Measurements from ENCODE around the gene P4HTM.

The P4HTM gene, protein sequence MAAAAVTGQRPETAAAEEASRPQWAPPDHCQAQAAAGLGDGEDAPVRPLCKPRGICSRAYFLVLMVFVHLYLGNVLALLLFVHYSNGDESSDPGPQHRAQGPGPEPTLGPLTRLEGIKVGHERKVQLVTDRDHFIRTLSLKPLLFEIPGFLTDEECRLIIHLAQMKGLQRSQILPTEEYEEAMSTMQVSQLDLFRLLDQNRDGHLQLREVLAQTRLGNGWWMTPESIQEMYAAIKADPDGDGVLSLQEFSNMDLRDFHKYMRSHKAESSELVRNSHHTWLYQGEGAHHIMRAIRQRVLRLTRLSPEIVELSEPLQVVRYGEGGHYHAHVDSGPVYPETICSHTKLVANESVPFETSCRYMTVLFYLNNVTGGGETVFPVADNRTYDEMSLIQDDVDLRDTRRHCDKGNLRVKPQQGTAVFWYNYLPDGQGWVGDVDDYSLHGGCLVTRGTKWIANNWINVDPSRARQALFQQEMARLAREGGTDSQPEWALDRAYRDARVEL

GRCh38 chr3:48989796-48990635 lies at the start of gene P4HTM:
TSS of gene P4HTM (plus strand) at chr3:48990241. CDS start at chr3:48990257, 16 bp downstream.
- DNase-seq: peak; percentile 76

GRCh38 chr3:48945432-48945831 lies 44.6 kb upstream of the P4HTM start:
- no peak for DNase-seq

DNA sequence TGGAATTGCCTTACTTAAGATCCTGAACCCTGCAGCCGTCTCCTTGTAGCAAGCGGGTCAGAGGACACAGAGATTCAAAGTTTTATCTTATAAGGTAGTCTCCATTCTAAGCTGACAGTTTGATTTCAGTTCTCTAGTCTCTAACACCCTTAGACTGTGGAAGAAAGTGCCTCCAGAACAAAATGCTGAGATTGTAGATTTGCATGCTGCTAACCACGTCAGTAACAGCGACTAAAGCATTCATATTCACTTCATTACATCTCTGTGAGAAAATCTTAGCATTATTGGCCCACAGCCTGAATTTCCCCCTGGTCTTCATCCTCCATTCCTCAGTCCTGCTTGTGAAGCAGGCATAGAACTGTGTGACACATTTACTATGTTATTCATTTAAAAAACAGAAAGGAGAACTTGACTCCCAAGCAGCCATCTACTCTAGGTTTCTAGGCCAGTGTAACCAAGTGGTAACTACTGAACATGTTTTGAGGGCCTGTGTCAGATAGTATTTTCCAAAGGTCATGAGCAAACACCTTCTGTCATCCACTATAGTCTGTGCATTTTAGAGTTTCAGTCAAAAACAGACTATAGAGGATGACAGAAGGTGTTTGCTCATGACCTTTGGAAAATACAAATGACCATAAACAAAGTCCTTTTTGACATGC lies 44.0 kb upstream of the P4HTM start:
- DNase-seq: no peak

GRCh38 chr3:48949376-48949717 lies 40.7 kb upstream of the P4HTM start:
- DNase-seq: no peak

DNA sequence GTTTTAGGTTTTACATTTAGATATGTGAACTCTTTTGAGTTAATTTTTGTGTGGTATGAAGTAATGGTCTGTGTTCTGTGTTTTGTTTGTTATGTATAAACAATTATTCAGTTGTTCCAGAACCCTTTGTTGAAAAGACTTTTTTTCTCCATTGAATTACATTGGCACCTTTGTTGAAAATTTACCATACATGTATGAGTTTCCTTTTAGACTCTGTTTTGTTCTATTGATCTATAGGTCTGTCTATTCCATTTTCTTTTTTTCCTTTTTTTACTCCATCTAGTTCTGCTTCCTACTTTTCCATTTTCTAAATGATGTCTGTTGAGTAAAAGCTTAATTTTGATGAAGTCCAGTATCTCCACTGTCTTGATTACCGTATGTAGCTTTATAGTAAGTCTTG lies 40.0 kb upstream of the P4HTM start:
- no peak for DNase-seq

GRCh38 chr3:48951764-48952163 lies 38.3 kb upstream of the P4HTM start:
- DNase-seq: no peak

- DNase-seq: peak; percentile 53
Measured at GRCh38 chr3:48952510-48953118, 37.4 kb upstream of the P4HTM start.

- DNase-seq: no peak
Measured at GRCh38 chr3:48957006-48957705, 32.9 kb upstream of the P4HTM start.

DNA sequence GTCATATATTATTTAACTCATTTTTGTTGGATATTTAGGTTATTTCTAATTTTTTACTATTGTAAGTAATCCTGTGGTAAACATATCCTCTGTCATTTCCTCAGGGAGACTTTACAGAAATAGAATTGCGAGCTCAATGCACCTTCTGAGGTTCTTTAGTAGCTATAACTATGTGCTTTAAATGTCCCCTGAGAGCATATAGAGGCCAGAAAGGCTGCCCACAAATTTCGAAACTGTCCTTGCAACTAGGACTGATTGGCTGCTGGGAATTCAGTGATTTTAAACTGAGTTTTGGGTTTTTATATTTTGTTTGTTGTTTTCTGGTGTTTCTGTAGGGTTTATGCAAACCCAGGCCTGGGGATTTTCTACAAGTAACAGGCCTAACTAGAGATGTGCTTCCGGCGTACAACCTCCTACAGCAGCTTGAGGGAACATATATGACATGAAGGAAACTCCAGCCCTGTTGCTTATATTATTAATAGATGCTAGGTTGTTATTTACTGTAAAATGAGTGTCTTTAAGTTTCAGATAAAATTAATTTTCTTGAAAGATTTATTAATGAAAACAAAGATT lies 29.1 kb upstream of the P4HTM start:
- DNase-seq: no peak

GRCh38 chr3:48962340-48962739 lies 27.7 kb upstream of the P4HTM start:
- DNase-seq: no peak

- no peak for DNase-seq
Measured at GRCh38 chr3:48962939-48963338, 27.1 kb upstream of the P4HTM start.

DNA sequence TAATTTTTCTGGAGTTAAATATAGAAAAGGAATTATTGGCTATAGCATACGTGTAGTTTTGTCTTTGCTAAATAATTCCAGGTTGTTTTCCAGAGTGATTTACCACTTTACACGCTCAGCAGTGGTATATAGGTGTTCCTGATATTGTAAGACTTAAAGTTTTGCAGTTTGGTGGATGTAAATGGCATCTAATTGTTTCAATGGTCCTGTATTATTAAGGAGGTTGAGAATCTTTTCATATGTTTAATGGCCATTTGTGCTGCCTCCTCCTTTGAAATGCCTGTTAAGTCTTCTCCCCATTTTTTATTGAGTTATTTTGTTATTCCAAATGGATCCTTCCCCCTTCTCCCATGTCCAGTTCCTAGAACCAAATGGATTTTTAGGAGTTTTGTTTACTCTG lies 26.4 kb upstream of the P4HTM start:
- DNase-seq: no peak

DNA sequence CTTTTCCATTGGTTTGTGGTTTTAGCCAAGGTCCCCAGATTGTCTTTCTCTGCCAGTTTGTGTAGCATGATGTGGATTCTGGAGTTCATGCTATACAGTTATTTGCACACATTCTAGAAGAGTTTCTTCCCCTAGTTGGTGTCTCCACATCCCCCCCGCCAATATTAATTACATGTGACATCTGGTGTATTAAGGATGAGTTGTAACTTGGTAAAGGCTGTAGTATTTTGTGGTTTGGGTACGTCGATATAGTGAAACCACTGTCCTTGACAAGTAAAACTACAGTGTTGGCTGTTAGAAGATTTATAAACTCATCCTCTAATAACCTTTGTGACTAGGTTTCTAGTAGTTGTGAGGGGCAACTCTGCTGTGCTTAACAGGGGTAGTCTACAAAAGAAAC lies 23.7 kb upstream of the P4HTM start:
- no peak for DNase-seq

GRCh38 chr3:48966876-48967361 lies 23.1 kb upstream of the P4HTM start:
- no peak for DNase-seq

GRCh38 chr3:48970586-48970985 lies 19.5 kb upstream of the P4HTM start:
- DNase-seq: no peak

GRCh38 chr3:48974076-48974864 lies 15.8 kb upstream of the P4HTM start:
- DNase-seq: no peak

DNA sequence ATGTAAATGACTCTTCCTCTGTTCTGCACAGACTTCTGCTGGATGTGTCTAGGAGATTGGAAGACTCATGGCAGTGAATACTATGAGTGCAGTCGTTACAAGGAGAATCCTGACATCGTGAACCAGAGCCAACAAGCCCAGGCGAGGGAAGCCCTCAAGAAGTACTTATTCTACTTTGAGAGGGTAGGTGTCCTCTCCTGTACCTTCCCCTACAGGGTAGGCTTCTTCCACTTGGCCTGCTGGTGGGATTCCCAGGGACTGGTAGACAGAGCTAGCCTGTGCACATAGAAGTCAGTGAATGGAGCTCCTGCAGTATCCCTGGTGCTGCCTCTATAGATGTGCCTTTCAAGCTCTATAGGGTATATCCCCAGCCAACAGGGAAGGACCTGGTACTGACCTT lies 10.6 kb upstream of the P4HTM start:
- no peak for DNase-seq

- no peak for DNase-seq
Measured at GRCh38 chr3:48980295-48980694, 9.7 kb upstream of the P4HTM start.

DNA sequence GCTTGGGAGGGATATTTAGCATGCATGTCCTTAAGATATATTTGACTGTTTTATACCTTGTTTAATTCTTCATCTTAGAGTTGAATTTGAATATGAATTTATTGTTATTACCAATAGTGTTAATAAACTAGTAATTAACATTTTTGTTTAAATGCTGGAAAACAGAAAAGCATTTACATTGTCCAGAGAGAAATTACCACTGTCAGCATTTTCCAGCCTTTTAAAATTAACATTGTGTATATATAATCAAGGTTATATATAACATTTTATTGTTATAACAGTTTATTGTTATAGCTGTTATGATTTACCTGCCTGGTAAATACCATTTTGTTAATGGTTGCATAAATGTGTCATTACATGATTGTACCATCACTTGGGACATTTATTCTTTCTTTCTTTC lies 8.0 kb upstream of the P4HTM start:
- no peak for DNase-seq

DNA sequence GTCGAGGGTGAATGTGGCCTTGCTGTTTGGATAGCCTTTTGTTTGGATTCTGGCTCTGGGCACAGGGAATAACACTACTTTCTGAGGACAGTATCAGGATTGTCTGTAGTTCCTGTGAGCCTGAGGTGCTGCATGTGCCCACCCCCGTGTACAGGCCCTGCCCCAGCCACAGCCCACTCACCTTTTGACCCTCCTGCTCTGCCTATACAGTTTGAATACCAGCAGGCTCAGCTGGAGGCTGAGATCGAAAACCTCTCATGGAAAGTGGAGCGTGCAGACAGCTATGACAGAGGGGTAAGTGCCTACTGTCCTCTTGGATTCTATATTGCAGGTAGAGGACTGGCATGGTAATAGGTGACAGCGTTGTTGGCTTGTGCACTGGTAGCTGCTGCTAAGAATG lies 7.4 kb upstream of the P4HTM start:
- DNase-seq: no peak

GRCh38 chr3:48983096-48983495 lies 6.9 kb upstream of the P4HTM start:
- no peak for DNase-seq

All from activated CD4-positive, alpha-beta T cell treated with anti-CD3 and anti-CD28 coated beads, Interleukin-2, amount 50 U/mL, for 1 hour (primary cell).